NCI-H146 treated with DMSO at 0.1 percent for 48 hours (cell line): ENCODE data around the gene KRT25.
A peak's percentile ranks its signal among the peaks of the same experiment; 100 is the strongest.

ENCODE experiments used
- DNase-seq: peaks from one replicate; lab custom pipeline; 2025; ENCODE audit not compliant: unreplicated experiment; lab: John Stamatoyannopoulos, UW

Gene KRT25

GRCh38 chr17:40755231-40755630 lies at the start of gene KRT25:
Gene KRT25, minus strand, starts transcription at chr17:40755331. Its CDS starts 60 bp downstream, at chr17:40755271.
- no peak for DNase-seq

- DNase-seq, result peak; percentile 78
Observed at GRCh38 chr17:40803617-40804082, 48.5 kb upstream of the KRT25 start.

- no peak for DNase-seq
Observed at GRCh38 chr17:40801157-40801556, 46.0 kb upstream of the KRT25 start.

- DNase-seq, result no peak
Observed at GRCh38 chr17:40800381-40800780, 45.2 kb upstream of the KRT25 start.

- DNase-seq, result no peak
Observed at GRCh38 chr17:40799859-40800258, 44.7 kb upstream of the KRT25 start, which contains the start of gene KRT28. Gene KRT28, minus strand, starts transcription at chr17:40799959. Its CDS starts 66 bp downstream, at chr17:40799893.

- DNase-seq, result no peak
Observed at GRCh38 chr17:40796846-40797245, 41.7 kb upstream of the KRT25 start.

GRCh38 chr17:40795019-40795667 lies 40.0 kb upstream of the KRT25 start:
- DNase-seq, result no peak

GRCh38 chr17:40794466-40794865 lies 39.3 kb upstream of the KRT25 start:
- peak; percentile 16 for DNase-seq

GRCh38 chr17:40793832-40794231 lies 38.7 kb upstream of the KRT25 start:
- no peak for DNase-seq

- peak; percentile 35 for DNase-seq
Observed at GRCh38 chr17:40791787-40792436, 36.8 kb upstream of the KRT25 start.

- DNase-seq, result no peak
Observed at GRCh38 chr17:40791111-40791510, 36.0 kb upstream of the KRT25 start.

GRCh38 chr17:40782450-40782849 lies 27.3 kb upstream of the KRT25 start, which contains the start of gene KRT27:
Gene KRT27, minus strand, starts transcription at chr17:40782550. Its CDS starts 57 bp downstream, at chr17:40782493.
- no peak for DNase-seq

- DNase-seq, result no peak
Observed at GRCh38 chr17:40779181-40779909, 24.2 kb upstream of the KRT25 start.

- DNase-seq, result no peak
Observed at GRCh38 chr17:40778461-40778860, 23.3 kb upstream of the KRT25 start.

- DNase-seq, result no peak
Observed at GRCh38 chr17:40777971-40778370, 22.8 kb upstream of the KRT25 start.

GRCh38 chr17:40777459-40777858 lies 22.3 kb upstream of the KRT25 start:
- DNase-seq, result peak; percentile 14

- no peak for DNase-seq
Observed at GRCh38 chr17:40775945-40776344, 20.8 kb upstream of the KRT25 start.

GRCh38 chr17:40772101-40772500 lies 17.0 kb upstream of the KRT25 start, which contains the start of gene KRT26:
Gene KRT26, minus strand, starts transcription at chr17:40772201. Its CDS starts 88 bp downstream, at chr17:40772113.
- no peak for DNase-seq

- no peak for DNase-seq
Observed at GRCh38 chr17:40765657-40766056, 10.5 kb upstream of the KRT25 start.

GRCh38 chr17:40763752-40764151 lies 8.6 kb upstream of the KRT25 start:
- no peak for DNase-seq
